Amniotic epithelial cell (primary cell): ENCODE results near the gene ABCG5.
A peak's percentile ranks its signal among the peaks of the same experiment; 100 is the strongest.

Experiments
- DNase-seq: peaks from one replicate; pipeline ENCODE4 v3.0.0-alpha.2; 2010; ENCODE audit warnings: low read depth

Gene ABCG5

DNA sequence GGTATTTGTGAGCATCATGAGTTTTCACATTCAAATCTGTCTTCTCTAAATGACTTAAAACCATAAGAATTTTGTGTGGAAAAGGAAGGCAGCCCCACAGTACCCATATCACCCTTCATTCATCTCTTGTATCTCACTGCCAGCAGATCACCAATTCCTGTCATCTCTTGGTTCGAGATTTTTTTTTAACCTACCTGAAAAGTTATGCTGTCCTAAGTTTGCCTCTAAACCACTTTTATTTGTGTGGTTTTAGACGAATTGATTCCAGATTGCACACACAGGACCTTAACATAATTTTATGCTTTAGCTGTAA is 32.0 kb downstream of the ABCG5 start:
- DNase-seq = no peak

GRCh38 chr2:43803113-43803512 is 35.5 kb downstream of the ABCG5 start:
- no peak for DNase-seq

DNA sequence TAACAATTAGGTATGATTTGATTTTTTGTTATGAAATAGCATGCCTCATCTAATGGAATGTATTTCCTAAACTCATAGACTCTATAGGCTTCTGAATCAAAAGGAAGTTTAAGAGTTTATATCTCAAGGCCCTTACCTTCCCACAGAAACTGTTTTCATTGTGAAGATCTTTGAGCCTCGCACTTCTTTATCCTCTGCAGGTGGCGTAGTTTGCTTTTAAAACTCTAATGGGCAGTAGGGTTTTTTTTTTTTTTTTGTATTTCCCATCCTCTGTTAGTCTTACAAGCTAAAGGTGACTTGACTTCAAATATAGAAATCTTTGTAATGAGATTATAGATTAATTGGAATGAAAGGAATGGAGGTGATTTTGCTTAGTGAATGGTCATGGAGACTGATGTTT is 36.5 kb downstream of the ABCG5 start:
- DNase-seq = no peak

DNA sequence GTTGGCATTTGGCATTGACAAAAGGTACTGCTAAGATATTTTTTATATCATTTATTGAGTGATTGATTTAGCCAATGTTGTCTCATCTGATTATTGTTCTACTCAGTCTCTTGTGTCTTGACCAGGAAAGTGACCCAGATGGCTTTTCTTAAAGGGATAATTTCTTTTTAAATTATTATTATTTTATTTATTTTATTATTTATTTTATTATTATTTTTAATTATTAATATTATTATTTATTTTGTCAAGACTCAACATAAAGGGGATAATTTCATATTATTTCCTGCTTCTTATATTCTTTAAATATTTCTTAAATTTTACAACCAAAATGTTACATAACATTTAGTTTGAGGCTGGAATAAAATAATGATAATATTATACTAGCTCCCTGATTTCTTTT is 37.7 kb downstream of the ABCG5 start:
- DNase-seq = no peak

DNA sequence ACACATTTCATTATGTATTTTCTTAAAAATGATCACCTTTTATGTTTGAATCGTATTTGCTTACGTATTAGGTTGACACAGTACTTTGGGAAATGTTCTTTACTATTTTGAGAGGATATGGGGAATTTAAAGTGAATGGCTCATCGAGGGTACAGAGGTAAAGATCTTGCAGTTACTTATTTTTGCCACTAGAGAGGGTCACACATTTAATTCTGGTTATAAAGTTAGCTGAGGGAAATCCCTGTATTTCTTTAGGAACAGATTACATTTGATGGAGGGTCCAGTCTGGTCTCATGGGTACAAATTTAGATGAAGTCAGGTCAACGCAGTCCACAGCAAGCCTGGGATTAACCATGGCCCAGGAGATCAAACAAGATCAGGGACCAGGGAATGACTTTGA is 40.3 kb downstream of the ABCG5 start:
- DNase-seq = no peak

DNA sequence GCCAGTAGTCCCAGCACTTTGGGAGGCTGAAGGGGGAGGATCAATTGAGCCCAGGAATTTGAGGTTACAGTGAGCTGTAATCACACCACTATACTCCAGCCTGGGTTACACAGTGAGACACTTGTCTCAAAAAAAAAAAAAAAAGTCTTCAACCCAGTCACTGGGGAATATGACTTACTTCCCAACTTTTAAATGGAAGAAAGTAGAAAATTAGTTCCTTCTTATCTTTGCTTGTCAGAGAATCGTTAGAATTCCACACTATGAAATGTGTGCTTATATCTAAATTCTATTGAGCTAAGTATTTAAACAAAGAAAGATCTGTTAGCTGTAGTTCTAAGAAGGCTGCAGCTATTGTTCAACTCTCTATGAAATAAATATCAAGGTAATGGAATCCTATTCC is 42.4 kb downstream of the ABCG5 start:
- no peak for DNase-seq

- DNase-seq = no peak
Measured at GRCh38 chr2:43794956-43795355, 43.7 kb downstream of the ABCG5 start.

- peak; percentile 10 for DNase-seq
Measured at GRCh38 chr2:43792653-43793052, 46.0 kb downstream of the ABCG5 start.

DNA sequence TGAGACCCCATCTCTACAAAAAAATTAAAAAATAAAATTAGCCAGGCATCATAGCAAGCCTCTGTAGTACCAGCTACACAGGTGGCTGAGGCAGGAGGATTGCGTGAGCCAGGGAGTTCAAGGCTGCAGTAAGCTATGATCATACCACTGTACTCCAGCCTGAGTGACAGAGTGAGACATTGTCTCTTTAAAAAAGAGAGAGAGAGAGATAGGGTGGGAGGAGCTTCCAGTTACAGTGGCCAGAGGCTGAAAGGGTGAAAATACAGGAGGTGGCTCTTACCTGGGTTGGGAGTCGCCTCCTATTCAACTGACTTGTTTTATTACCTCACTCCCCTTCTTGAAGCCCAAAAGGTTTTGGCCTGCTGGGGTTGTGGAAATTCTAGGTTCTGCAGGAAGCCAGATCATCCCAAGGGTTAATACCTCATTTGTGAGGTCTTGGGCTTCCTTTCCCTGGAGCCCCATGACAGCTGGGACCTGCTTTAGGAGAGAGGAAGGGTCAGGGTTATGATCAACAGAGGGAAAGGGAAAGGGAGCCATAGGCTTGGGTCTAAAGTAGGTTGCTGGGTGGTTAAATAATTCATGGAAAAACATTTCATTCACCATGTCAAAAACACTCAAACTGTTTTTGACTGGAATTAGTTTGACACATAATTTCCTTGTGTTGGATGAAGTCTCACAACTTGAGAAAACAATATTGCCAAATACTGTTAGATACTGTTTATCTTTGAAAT is 47.4 kb downstream of the ABCG5 start:
- DNase-seq = no peak

GRCh38 chr2:43790147-43790546 is 48.5 kb downstream of the ABCG5 start:
- peak; percentile 55 for DNase-seq

- no peak for DNase-seq
Measured at GRCh38 chr2:43788646-43789045, 50.0 kb downstream of the ABCG5 start.

GRCh38 chr2:43787895-43788294 is 50.7 kb downstream of the ABCG5 start:
- DNase-seq = no peak

DNA sequence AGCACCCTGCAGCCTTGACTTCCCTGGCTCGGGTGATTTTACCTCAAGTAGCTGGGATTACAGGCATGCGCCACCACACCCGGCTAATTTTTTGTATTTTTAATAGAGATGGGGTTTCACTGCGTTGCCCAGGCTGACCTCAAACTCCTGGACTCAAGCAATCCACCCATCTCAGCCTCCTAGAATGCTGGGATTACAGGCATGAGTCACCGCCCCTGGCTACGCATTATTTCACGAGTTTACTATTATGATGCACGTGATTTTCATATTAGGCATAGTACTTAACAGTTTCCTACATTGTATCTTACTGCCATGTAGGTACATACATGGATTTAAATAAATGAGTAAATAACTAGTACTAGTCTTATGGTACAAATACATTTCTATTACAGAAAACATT is 60.4 kb downstream of the ABCG5 start:
- DNase-seq = peak; percentile 41

GRCh38 chr2:43777306-43777926 is 61.2 kb downstream of the ABCG5 start:
- DNase-seq = no peak

GRCh38 chr2:43776324-43776723 is 62.3 kb downstream of the ABCG5 start:
- DNase-seq = no peak

DNA sequence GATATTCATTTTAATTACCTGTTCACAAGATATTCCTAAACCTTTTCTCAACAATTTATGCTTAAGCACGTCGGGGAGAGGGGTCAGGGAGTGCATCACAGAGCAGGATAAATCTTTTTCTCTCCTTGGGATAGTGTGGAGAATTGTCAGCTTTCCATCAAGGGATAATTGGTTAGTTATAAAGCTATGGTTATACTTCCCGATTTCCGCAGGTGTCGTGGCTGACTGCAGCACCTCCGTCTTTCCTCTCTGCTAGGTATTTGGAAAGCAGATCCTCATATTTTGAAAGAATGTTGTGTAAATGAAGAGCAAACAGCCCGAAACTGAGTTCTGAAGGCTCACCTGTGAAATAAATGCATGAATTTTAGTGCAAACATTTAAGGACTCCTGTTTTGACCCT is 64.0 kb downstream of the ABCG5 start:
- no peak for DNase-seq

DNA sequence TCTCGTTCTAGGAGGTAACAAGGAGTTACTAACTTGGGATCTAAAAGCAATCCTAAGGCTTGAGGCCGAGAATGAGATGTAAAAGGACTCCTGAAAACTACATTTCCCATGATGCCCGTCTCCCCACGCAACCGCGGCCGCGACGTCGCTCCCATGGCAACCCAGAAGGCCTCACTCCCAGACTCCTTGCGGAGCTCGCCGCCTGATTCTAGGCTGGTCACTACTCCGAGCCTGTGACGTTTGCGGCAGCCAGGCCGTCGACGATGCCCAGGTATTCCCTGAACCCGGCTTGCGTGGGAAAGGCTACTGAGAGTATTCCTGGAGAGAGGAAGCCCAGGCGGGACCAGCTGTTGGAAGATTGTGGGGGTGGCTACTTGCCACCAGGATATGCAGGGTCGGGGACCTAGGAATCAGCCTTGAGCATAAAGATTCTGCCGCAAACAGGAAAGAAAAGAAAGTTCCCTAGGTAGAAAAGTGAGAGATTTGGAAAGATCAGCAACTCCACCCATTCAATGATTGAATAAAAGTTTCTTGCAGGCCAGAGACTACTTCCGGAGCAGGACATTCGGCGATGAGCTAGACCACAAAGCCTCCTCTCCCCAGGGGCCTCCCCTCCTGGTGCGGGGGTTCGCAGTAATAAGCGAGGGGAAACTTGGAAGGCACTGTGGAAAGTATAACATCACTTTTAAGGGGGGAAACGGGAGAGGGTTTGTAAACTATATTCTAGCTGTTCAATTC is 64.6 kb downstream of the ABCG5 start, which contains the start of gene DYNC2LI1:
DYNC2LI1 (plus strand) TSS at position 164 of the 738 bp plus-strand sequence; CDS start at position 264, 100 bp downstream.
- peak; percentile 88 for DNase-seq

DNA sequence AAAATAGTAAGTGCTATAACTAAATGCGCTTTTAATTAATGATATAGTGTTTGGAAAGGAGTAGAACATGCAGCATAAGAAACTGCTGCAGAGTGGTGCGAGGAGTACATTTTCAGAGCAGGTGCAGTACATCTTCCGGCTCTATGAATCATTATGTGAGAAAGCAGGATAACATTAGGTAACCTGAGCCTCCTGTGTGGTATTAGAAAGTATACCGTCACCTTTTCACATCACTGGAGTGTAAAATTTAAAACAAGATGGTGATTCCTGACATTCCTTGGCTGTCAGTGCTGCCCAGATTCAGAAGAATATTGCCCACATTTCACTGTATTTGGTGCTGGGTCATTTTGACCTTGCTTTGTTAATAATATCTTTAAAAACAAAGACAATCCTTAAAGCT is 72.6 kb downstream of the ABCG5 start:
- DNase-seq = no peak

- DNase-seq = no peak
Measured at GRCh38 chr2:43764086-43764705, 74.4 kb downstream of the ABCG5 start.

DNA sequence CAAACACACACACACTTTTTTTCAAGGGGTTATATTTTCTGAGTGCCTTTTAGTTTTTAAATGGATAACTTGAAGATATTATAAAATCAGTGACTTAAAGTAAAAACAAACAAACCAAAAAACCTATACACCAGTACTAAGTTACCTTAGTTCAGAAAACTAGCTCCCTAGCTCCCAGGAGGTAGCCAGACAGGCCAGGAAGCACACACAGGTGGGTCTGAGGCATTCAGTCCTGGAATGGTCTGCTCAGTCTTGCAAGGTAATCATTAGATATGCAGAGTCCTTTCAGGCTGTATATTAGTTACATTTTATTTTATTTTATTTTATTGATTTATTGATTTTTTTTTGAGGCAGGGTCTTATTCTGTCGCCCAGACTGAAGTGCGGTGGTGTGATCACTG is 75.5 kb downstream of the ABCG5 start:
- DNase-seq = no peak
